NCI-H1930 (cell line): ENCODE measurements around the gene UBE3D.
"Not testable (repeated sequence)": the region's sequence is repeated elsewhere in the genome, so short reads cannot be mapped to it uniquely, and the experiment has no call there.

Experiments
- DNase-seq, 2 experiments: peaks; one replicate each; lab custom pipeline; 2025; lab: John Stamatoyannopoulos, UW

UBE3D gene

GRCh38 chr6:83053678-83054077, 12.0 kb downstream of the UBE3D start:
- no peak for DNase-seq

- no peak for DNase-seq
Observed at GRCh38 chr6:83051377-83052172, 14.1 kb downstream of the UBE3D start.

GRCh38 chr6:83047065-83047754, 18.4 kb downstream of the UBE3D start:
- no peak for DNase-seq

- DNase-seq = no peak
Observed at GRCh38 chr6:83044091-83044768, 21.4 kb downstream of the UBE3D start.

GRCh38 chr6:83042467-83043053, 23.1 kb downstream of the UBE3D start:
- DNase-seq = no peak

GRCh38 chr6:83038246-83038645, 27.4 kb downstream of the UBE3D start:
- no peak for DNase-seq

- no peak for DNase-seq
Observed at GRCh38 chr6:83031689-83032088, 34.0 kb downstream of the UBE3D start.

- no peak for DNase-seq
Observed at GRCh38 chr6:83019741-83020140, 45.9 kb downstream of the UBE3D start.

GRCh38 chr6:83011131-83011530, 54.5 kb downstream of the UBE3D start:
- DNase-seq = not testable (repeated sequence)

GRCh38 chr6:83008626-83009025, 57.0 kb downstream of the UBE3D start:
- no peak for DNase-seq

- DNase-seq = no peak
Observed at GRCh38 chr6:83006270-83006905, 59.3 kb downstream of the UBE3D start.

- no peak for DNase-seq
Observed at GRCh38 chr6:82996156-82996555, 69.5 kb downstream of the UBE3D start.

- no peak for DNase-seq
Observed at GRCh38 chr6:82995066-82995465, 70.6 kb downstream of the UBE3D start.

GRCh38 chr6:82989736-82990290, 75.8 kb downstream of the UBE3D start:
- no peak for DNase-seq

- DNase-seq = no peak
Observed at GRCh38 chr6:82988930-82989351, 76.7 kb downstream of the UBE3D start.

GRCh38 chr6:82987951-82988350, 77.7 kb downstream of the UBE3D start:
- DNase-seq = no peak

- no peak for DNase-seq
Observed at GRCh38 chr6:82987416-82987815, 78.2 kb downstream of the UBE3D start.

GRCh38 chr6:82984720-82985119, 80.9 kb downstream of the UBE3D start:
- no peak for DNase-seq

GRCh38 chr6:82980086-82980485, 85.6 kb downstream of the UBE3D start:
- no peak for DNase-seq

GRCh38 chr6:82979657-82980056, 86.0 kb downstream of the UBE3D start:
- no peak for DNase-seq

GRCh38 chr6:82978362-82978945, 87.2 kb downstream of the UBE3D start:
- DNase-seq = no peak
